Measurements from ENCODE around the gene KRT4.

KRT4 gene

DNA sequence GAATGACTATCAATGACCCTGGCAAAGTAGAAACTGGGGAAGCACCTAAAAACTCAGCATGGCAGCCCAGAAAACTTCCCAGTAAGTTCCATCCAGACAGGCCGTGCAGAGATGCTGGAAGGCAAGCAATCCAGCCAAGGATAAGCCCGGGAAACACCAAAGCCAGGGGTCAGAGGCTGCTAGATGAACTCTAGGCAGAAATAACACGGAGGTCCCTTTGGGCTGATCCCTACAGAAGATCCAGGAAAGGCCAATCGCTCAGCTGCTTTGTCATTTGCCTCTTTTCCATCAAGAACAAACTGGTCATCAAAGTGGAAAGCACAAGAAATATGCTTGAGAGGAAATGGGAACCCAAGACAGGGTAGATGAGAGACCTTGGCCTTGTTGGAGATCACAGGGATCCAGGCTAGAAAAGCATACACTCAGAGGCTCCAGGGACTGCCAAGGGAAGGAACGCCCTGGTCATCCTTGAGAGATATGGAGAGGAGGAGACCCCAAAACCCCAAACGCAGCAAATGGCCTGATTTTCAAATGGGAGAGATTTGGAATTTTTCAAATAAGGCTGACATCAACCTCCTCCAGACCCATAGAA is 13.7 kb upstream of the KRT4 start:
- Histone ChIP-seq H3K9ac (ENCODE audit: insufficient read length) (no peak overlapping the region), H3K4me3 (no peak overlapping the region), H3K36me3 (ENCODE audit: insufficient read depth, low read length) (no peaks in the 10 kb centered on the region), H3K9me3 (ENCODE audit: low read depth, low read length) (no peaks in the 10 kb centered on the region), H3K27ac (no peak overlapping the region)
- DNase-seq (ENCODE audit: low read depth, low spot score), result no peak
- no peak for TF ChIP-seq POLR2AphosphoS5 (IDR thresholded peaks at IDR 0.05; ENCODE audit: borderline replicate concordance, low read depth, low read length)
- TF ChIP-seq EZH2 (IDR thresholded peaks at IDR 0.05), result no peak
- no peak for TF ChIP-seq FOXP2 (optimal IDR thresholded peaks at IDR 0.05; ENCODE audit: control extremely low read depth, extremely low read length, insufficient read depth)

DNA sequence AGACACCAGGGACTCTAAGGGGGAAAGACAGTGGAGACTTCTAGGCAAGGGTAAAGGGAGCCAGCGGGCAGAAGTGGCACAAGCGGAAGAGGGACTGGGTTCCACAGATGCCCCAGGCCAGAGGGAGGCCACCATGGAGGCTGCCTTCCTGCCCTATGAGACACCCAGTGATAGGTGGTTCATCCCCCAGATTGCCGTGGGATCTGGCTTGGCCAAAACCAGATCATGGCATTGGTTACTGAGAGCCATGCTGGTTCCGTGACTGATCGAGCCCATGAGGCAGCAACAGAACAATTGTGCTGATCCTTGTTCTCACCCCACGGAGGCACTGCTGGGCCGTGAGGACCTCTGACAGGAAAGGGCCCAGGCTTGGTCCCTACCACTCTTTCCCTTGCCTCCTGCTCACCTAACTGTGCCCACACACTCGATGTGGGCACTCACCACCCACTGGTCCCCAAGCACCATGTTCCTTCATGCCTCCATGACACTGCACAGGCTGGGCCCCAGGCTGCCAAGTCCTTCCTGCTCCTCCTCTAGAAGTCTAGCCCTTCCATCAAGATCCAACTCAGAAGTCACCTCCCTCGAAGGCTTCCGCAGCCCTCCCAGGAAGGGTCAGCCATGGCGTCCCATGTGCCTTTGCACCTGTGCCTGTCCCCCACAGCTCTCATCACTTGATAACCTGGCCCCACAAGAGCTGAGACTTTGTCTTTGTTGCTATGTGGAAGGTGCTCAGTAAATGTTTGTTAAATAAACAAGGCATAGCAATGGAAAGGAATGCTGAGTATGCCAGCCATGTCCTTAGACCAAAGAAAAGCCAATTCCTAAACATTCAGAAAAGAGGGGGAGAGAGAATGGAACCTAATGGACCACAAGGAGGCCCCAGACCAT is 12.9 kb upstream of the KRT4 start:
- no peak for TF ChIP-seq EZH2 (IDR thresholded peaks at IDR 0.05)
- TF ChIP-seq POLR2AphosphoS5 (IDR thresholded peaks at IDR 0.05; ENCODE audit: borderline replicate concordance, low read depth, low read length), result no peak
- no peak for TF ChIP-seq FOXP2 (optimal IDR thresholded peaks at IDR 0.05; ENCODE audit: control extremely low read depth, extremely low read length, insufficient read depth)
- H3K9me3 ChIP-seq (ENCODE audit: low read depth, low read length), result no peaks in the 10 kb centered on the region
- DNase-seq (ENCODE audit: low read depth, low spot score), result no peak
- no peaks in the 10 kb centered on the region for H3K36me3 ChIP-seq (ENCODE audit: insufficient read depth, low read length)
- H3K27ac ChIP-seq, result no peak overlapping the region
- no peak overlapping the region for H3K9ac ChIP-seq (ENCODE audit: insufficient read length)
- H3K4me3 ChIP-seq, result no peak overlapping the region

DNA sequence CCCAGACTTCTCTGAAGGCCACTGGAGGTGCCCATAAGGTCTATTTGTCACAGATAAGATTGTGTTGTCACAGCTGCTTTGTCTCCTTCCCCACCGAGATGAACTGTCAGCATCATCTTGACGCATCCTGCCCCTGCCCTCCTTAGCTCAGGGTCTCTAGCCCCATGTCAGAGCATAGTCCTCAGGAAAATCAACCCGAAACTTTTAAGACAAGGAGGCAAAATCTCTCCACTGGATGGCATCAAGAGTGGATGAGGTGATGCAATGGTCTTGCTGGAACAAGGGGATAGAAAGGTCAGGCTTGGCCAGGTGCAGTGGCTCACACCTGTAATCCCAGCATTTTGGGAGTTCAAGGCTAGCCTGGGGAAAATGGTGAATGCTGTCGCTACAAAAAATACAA is 12.0 kb upstream of the KRT4 start:
- Histone ChIP-seq H3K36me3 (ENCODE audit: insufficient read depth, low read length) (no peaks in the 10 kb centered on the region), H3K27ac (no peak overlapping the region), H3K4me3 (no peak overlapping the region), H3K9me3 (ENCODE audit: low read depth, low read length) (no peaks in the 10 kb centered on the region), H3K9ac (ENCODE audit: insufficient read length) (no peak overlapping the region)
- no peak for DNase-seq (ENCODE audit: low read depth, low spot score)
- no peak for TF ChIP-seq POLR2AphosphoS5 (IDR thresholded peaks at IDR 0.05; ENCODE audit: borderline replicate concordance, low read depth, low read length)
- TF ChIP-seq FOXP2 (optimal IDR thresholded peaks at IDR 0.05; ENCODE audit: control extremely low read depth, extremely low read length, insufficient read depth), result no peak
- TF ChIP-seq EZH2 (IDR thresholded peaks at IDR 0.05), result no peak

DNA sequence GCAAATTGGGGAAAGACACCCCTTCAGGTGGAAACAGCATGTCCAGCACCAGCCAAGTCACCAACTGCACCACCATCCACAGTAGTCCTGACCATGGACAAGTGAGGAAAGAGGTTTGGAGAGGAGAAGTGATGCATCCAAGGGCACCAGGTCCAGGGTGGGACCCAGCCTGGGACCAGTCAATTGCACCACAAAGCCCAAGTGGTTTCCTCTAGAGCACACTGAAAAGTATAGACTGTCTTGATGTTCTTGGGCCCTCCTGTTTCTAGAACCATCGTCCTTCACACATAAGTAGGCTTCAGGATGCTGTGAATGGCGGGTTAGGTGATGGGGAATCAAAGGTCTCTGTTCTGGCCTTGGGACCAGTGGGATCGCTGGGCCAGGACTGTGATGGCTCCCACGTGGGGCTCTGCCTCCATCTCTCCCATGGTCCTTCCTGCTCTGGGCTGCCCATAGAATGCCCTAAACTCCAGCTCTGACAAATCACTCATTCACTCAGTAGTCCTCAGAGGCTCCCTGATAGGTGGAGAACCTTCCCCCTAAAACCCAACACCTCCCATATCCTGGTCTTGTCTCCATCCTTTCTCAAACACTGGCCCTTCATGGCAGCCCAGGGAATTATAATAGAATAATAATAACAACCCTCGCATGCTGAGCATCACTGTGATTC is 11.0 kb upstream of the KRT4 start:
- Histone ChIP-seq H3K9ac (ENCODE audit: insufficient read length) (no peak overlapping the region), H3K27ac (no peak overlapping the region), H3K9me3 (ENCODE audit: low read depth, low read length) (no peaks in the 10 kb centered on the region), H3K4me3 (no peak overlapping the region), H3K36me3 (ENCODE audit: insufficient read depth, low read length) (no peaks in the 10 kb centered on the region)
- TF ChIP-seq FOXP2 (optimal IDR thresholded peaks at IDR 0.05; ENCODE audit: control extremely low read depth, extremely low read length, insufficient read depth) (no peak), POLR2AphosphoS5 (IDR thresholded peaks at IDR 0.05; ENCODE audit: borderline replicate concordance, low read depth, low read length) (no peak), EZH2 (IDR thresholded peaks at IDR 0.05) (no peak)
- no peak for DNase-seq (ENCODE audit: low read depth, low spot score)

DNA sequence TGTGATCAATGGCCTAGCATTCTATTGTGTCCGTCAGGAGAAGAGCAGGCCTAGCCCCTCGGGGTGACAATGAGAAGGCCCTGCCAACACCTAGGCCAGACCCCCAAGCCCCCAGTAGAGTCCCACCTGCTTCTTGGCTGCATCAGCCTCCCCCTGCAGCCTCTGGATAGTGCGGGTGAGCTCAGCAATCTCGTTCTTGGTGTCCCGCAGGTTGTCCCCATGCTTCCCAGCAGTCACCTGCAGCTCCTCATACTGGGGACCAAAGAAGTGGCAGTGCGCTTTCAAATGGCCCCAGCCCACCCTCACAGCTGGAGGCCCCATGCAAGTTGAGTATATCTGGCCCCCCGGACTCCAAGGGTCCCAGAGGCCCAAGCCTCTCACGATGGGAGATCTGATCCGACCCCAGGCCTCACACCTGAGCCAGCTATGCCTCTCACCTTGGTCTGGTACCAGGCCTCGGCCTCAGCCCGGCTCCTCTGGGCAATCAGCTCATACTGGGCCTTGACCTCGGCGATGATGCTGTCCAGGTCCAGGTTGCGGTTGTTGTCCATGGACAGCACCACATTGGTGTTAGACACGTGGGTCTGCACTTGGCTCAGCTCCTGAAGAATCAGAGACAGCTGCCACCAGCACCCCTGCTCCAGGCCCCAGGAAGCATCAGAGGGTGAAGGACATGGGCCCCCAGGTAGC is 10.0 kb upstream of the KRT4 start:
- no peak overlapping the region for H3K9ac ChIP-seq (ENCODE audit: insufficient read length)
- no peaks in the 10 kb centered on the region for H3K9me3 ChIP-seq (ENCODE audit: low read depth, low read length)
- no peak for DNase-seq (ENCODE audit: low read depth, low spot score)
- no peaks in the 10 kb centered on the region for H3K36me3 ChIP-seq (ENCODE audit: insufficient read depth, low read length)
- no peak overlapping the region for H3K27ac ChIP-seq
- H3K4me3 ChIP-seq, result no peak overlapping the region
- TF ChIP-seq EZH2 (IDR thresholded peaks at IDR 0.05), result no peak
- TF ChIP-seq FOXP2 (optimal IDR thresholded peaks at IDR 0.05; ENCODE audit: control extremely low read depth, extremely low read length, insufficient read depth), result no peak
- TF ChIP-seq POLR2AphosphoS5 (IDR thresholded peaks at IDR 0.05; ENCODE audit: borderline replicate concordance, low read depth, low read length), result no peak

DNA sequence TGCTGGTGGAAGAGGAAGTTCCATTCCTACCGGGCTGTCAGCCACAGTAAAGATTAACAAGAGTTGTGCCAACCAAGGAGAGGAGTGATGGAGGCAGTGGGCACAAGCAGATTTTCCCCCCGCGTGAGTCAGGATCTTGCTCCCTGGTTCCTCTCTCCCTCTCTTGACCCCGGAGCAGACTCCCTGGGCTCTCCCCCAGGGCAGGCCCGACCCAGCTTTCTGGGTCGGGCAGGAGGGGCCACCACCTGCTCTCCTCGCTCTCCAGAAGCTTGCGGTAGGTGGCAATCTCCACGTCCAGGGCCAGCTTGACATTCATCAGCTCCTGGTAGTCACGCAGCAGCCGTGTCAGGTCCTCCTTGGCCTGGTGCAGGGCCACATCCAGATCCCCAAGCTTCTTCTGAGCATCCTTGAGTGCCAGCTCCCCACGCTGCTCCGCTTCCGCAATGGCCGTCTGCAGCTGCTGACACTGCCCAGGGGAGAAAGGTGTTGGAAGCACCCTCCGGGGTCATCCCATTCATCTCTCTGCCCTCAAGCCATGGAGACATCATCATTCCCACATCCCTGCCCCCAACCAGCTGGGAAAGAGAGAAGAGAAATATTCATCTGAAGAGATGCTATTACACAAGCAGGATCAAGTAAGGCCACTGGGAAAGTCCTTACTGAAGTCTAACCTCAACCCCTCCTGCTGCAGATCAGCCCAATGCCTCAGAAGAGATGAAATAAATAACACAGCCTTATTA is 9.0 kb upstream of the KRT4 start:
- DNase-seq (ENCODE audit: low read depth, low spot score), result no peak
- no peaks in the 10 kb centered on the region for H3K36me3 ChIP-seq (ENCODE audit: insufficient read depth, low read length)
- H3K27ac ChIP-seq, result no peak overlapping the region
- no peak for TF ChIP-seq EZH2 (IDR thresholded peaks at IDR 0.05)
- TF ChIP-seq POLR2AphosphoS5 (IDR thresholded peaks at IDR 0.05; ENCODE audit: borderline replicate concordance, low read depth, low read length), result no peak
- no peak overlapping the region for H3K9ac ChIP-seq (ENCODE audit: insufficient read length)
- H3K9me3 ChIP-seq (ENCODE audit: low read depth, low read length), result no peaks in the 10 kb centered on the region
- no peak overlapping the region for H3K4me3 ChIP-seq

DNA sequence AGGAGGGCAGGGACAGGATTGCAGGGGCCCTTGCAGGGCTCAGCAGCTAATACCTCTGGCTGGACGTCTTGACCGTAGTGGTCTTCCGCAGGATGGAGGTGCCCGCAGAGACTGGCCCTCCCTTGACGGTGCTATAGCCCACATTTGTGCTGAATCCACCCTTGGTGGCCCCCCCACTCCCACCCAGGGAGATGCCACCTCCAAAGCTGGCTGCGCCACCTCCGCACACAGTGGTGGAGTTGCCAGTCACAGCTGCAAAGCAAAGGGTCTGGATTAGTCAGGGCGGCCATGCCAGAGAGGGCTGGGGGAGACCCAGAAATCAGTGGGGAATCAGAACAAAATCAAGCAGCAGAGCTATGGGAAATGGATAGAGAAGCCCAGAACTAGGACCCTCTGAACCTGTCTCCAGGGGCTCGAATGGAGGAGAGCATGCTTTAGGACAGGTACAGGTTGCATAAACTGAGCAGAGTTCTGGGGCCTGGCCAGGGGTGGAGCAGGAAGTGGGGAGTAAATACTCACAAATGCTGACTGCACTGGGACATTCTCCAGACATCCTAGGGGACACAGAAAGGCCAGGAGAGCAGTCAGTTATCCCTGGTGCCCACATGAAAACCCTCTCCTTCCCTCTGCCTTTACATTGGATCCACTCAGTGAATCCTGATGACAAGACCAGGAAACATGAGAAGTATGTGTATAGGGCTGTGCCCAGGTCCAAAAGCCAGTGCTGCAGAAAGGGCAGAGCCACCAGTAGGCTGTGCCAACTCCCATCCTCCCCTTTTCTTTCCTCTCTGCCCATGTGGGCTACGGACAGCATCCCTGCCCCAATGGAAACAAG is 8.1 kb upstream of the KRT4 start:
- Histone ChIP-seq H3K4me3 (no peak overlapping the region), H3K36me3 (ENCODE audit: insufficient read depth, low read length) (no peaks in the 10 kb centered on the region), H3K27ac (no peak overlapping the region), H3K9me3 (ENCODE audit: low read depth, low read length) (no peaks in the 10 kb centered on the region), H3K9ac (ENCODE audit: insufficient read length) (no peak overlapping the region)
- TF ChIP-seq EZH2 (IDR thresholded peaks at IDR 0.05), result no peak
- no peak for TF ChIP-seq POLR2AphosphoS5 (IDR thresholded peaks at IDR 0.05; ENCODE audit: borderline replicate concordance, low read depth, low read length)
- no peak for TF ChIP-seq FOXP2 (optimal IDR thresholded peaks at IDR 0.05; ENCODE audit: control extremely low read depth, extremely low read length, insufficient read depth)
- DNase-seq (ENCODE audit: low read depth, low spot score), result no peak

Measured in SK-N-MC (cell line).